Neural progenitor cell (in vitro differentiated cells): ENCODE measurements around the gene RTN4R.

Source experiments
- EZH2 ChIP-seq: fragments of 200-600 bp; sonication (generic); IDR thresholded peaks from 2 replicates; pipeline ENCODE4 v1.6.1; 2017; ENCODE audit warnings: antibody characterized with exemption, mild to moderate bottlenecking, moderate library complexity
- EZH2phosphoT487 ChIP-seq: fragments of 200-600 bp; sonication (generic); IDR thresholded peaks from 2 replicates; pipeline ENCODE4 v1.6.1; 2017; ENCODE audit warnings: antibody characterized with exemption
- TF ChIP-seq, protein P1 (sequence below): fragments of 200-600 bp; sonication (generic); IDR thresholded peaks from 2 replicates; pipeline ENCODE4 v1.5.1; 2017; ENCODE audit warnings: antibody characterized with exemption, mild to moderate bottlenecking

DNA sequence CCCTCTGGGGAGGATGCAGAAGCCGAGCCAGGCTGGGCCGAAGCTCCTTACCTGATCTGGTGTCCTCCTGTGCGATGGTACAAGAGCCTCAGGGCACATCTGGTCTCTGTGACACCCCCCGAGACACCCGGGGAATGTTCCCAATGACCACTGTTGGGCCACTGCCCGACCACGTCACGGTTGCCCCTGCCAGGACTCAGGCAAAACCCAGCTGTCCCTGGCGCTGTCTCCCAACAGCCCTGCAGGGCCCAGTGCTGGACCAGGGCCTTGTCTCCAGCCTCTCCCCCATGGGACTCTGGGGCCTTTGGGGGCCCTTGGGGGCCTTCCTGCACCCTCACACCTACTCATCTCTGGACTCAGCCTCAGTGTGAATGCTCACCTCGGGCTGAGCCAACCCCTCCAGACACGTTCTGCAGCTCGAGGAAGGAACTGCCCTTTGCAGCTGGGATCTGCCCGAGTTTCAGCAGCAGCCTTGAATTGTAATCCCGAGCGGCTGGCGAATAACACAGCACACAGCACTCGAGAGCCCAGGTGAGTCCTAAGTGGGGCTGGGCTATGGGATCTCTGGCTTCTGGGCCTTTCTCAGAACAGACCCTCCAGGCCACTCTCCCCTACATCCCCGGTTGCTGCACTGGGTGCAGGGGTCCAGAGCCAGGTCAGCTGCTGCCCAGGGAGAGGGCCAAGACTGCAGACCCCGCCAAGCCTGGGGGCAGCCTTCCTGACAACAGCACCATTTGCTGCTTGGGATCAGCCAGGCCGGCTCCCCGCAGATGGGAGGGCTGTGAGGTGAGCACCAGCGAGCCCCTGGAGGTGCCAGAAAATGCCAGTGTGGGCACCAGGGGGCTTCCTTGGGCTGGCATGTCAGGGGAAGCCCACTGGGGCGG, 39.8 kb downstream of the RTN4R start:
- TF ChIP-seq, protein P1, sequence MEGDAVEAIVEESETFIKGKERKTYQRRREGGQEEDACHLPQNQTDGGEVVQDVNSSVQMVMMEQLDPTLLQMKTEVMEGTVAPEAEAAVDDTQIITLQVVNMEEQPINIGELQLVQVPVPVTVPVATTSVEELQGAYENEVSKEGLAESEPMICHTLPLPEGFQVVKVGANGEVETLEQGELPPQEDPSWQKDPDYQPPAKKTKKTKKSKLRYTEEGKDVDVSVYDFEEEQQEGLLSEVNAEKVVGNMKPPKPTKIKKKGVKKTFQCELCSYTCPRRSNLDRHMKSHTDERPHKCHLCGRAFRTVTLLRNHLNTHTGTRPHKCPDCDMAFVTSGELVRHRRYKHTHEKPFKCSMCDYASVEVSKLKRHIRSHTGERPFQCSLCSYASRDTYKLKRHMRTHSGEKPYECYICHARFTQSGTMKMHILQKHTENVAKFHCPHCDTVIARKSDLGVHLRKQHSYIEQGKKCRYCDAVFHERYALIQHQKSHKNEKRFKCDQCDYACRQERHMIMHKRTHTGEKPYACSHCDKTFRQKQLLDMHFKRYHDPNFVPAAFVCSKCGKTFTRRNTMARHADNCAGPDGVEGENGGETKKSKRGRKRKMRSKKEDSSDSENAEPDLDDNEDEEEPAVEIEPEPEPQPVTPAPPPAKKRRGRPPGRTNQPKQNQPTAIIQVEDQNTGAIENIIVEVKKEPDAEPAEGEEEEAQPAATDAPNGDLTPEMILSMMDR: no peak
- TF ChIP-seq EZH2: no peak
- no peak for TF ChIP-seq EZH2phosphoT487
